Dermis blood vessel endothelial cell (primary cell): ENCODE data around the gene SPACDR. TPM values are rescaled to one million over a fixed set of nuclear protein-coding genes. Genes with fewer than 3 reads are reported as not detected.
A peak's percentile ranks its signal among the peaks of the same experiment; 100 is the strongest.

Source experiments
- DNase-seq: peaks from one replicate; pipeline ENCODE4 v3.0.0; 2010
- total RNA-seq: library from RNA; depleted of rRNA; stranded (reverse); fragments of >200 nt; gene quantifications from 2 replicates; pipeline ENCODE4 v1.2.3, GENCODE V29; 2014

Gene SPACDR
- total RNA-seq, 1 donor from 2014 or later, result 0.34 TPM

- no peak for DNase-seq
Observed at GRCh38 chr7:100433592-100434296, 30.3 kb downstream of the SPACDR start.

DNA sequence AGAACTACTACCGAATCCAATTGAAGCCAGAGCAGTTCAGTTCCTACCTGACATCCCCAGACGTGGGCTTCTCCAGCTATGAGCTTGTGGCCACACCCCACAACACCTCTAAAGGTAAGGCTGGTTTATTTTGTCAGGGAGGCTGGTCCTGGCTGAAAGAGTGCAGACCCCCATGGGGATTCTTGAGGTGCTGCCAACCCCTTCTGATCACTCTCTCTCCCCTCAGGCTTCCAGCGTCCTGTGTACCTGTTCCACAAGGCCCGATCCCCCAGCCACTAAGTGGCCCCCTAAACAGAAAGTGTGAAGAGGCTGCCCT is 30.8 kb downstream of the SPACDR start:
- no peak for DNase-seq

DNA sequence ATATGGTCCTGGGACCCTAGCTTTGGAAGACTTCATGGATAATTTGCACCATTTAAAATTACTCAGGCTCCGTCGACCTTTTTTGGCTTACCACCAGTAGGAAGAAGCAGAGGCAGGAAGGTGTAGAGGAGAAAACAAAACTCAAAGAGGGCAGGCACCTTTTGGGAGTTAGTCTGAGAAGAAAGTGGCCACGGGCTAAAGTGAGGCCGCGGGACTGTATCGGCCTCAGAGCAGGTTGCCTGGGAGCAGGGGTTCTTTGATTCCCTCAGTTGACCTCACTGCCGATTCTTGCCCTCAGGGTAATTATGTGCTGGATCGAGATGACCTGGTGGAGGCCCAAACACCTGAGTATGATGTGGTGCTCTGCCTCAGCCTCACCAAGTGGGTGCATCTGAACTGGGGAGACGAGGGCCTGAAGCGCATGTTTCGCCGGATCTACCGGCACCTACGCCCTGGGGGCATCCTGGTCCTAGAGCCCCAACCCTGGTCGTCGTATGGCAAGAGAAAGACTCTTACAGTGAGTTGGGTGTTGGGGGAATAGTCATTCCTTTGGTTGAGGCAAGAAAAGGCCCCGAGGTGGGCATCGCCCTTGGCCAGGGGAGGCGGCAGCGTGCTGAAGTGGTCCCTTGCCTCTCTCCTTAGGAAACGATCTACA is 31.3 kb downstream of the SPACDR start:
- DNase-seq, result no peak

DNA sequence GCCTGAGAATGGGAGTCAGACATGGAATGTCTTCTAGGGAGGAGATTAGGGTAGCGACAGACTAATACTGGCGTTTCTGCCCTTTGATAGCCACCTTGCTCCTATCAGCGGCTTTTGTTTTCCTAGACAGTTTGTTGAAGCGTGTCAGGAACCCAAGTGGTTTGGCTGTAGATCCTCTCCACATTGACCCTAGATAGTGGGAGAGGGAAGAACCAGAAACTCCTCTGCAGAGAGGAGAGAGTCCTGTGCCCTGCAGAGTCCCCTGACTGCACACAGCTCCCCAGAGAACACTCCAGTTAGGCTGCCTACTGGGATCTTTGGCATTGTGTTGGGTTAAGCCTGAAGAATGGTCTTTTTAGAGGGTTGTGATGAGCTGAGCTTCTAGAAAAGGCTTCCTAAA is 32.0 kb downstream of the SPACDR start:
- DNase-seq, result no peak

GRCh38 chr7:100431286-100431735 is 32.7 kb downstream of the SPACDR start:
- DNase-seq, result no peak

- peak; percentile 33 for DNase-seq
Observed at GRCh38 chr7:100430493-100431285, 33.4 kb downstream of the SPACDR start.

GRCh38 chr7:100429637-100430492 is 34.2 kb downstream of the SPACDR start, which contains the start of gene MEPCE:
TSS of gene MEPCE (plus strand) at chr7:100429831. CDS start at chr7:100430019, 188 bp downstream.
- peak; percentile 97 for DNase-seq

- peak; percentile 100 for DNase-seq
Observed at GRCh38 chr7:100428967-100429636, 35.0 kb downstream of the SPACDR start.

GRCh38 chr7:100428199-100428966 is 35.7 kb downstream of the SPACDR start, which contains the start of gene ZCWPW1:
TSS of gene ZCWPW1 (minus strand) at chr7:100428703. CDS start at chr7:100420649, 8,054 bp downstream.
- peak; percentile 97 for DNase-seq

- no peak for DNase-seq
Observed at GRCh38 chr7:100427762-100428198, 36.3 kb downstream of the SPACDR start.

DNA sequence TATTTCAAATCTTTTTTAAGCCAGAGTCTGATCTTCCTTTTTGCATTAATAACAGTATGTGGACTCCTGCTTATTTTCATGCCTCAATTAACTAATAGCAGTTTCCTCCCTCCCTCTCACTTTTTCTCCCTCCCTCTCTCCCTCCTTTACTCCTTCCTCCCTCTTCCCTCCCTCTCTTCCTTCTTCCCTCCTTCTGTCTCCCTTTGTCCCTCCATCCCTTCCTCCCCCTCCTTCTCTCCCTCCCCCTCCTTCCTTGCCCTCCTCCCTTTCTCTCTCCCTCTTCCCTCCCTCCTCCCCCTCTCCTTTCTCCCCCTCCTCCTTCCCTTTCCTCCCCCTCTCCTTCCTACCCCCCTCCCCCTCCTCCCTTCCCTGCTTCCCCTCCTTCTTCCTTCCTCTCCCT is 37.5 kb downstream of the SPACDR start:
- no peak for DNase-seq

GRCh38 chr7:100425347-100425746 is 38.7 kb downstream of the SPACDR start:
- DNase-seq, result no peak

GRCh38 chr7:100423315-100423714 is 40.7 kb downstream of the SPACDR start:
- no peak for DNase-seq

GRCh38 chr7:100419660-100420226 is 44.3 kb downstream of the SPACDR start:
- no peak for DNase-seq

- DNase-seq, result no peak
Observed at GRCh38 chr7:100418930-100419659, 45.0 kb downstream of the SPACDR start.

DNA sequence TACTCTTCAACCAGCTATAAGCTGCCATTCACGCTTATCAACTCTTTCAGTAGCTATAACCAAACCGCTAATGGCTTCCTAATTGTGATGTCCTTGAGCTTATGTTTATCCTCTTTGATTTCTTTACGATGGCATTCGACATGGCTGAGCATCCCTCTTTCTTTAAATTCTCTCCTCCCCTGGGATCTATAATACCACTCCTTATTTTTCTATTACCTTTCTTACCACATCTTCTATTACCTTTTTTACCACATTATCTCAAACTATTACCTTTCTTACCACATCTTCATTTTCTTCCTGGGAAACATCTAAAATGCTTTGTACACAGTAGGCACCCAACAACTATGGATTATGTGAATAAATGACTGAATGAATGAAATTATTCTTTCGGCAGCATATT is 48.6 kb downstream of the SPACDR start:
- DNase-seq, result no peak

- DNase-seq, result no peak
Observed at GRCh38 chr7:100413889-100414288, 50.2 kb downstream of the SPACDR start.

DNA sequence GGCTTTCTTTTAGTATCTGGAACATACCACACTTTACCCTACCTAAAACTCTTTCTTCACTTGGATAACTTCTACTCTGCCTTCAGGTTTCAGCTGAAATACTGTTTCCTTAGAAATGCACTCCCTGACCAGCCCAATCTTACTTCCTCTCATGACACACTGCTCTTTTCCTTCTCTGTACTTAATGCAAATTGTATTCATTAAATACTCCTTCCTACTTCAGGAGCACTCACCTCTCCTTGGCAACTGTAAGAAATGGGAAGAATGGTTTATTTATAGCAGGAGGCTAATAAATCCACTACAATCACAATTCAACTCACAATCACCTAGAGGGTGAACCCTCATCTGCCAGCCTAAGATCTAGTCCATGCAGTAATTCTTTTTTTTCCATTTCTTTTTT is 50.7 kb downstream of the SPACDR start:
- no peak for DNase-seq

DNA sequence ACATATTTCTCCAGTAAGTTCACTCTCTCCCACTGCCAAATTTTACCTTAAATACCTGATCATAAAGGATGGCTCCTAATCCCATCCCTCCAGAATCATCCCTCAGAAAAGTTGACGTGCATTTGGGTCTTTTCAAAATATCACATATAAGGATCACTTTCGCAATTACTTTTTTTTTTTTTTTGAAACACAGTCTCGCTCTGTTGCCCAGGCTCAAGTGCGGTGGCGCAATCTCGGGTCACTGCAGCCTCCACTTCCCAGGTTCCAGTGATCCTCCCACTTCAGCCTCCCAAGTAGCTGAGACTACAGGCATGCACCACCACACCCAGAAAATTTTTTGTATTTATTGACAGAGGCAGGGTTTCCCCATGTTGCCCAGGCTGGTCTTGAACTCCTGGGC is 53.0 kb downstream of the SPACDR start:
- DNase-seq, result no peak
